GM20000 (cell line): ENCODE data around the gene MAPK8.

Experiments
- DNase-seq: peaks from one replicate; pipeline ENCODE4 v3.0.0; 2012; ENCODE audit warnings: low spot score
- TF ChIP-seq, protein P1 (sequence below): IDR thresholded peaks from 2 replicates; pipeline ENCODE4 v1.5.1; 2012; ENCODE audit warnings: mild to moderate bottlenecking, control low read depth; ENCODE audit errors: extremely low read depth, missing control alignments

The MAPK8 gene

DNA sequence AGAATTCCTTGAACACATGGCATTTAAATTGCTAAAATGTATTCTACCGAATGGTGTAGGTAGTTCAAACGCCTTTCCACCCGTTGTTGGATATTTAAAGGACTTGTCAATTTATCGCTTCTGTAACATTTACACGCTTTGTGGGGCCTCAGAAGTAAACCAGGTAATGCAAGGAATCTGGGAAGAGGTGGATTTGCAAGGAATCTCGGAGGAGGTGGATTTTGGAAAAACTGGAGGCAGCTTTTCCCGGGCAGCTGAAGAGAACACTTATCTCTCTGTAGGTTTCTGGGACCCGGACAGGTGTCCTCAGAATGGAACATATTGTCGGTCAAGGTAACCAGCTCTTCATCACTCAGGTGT is 592 bp upstream of the MAPK8 start:
- no peak for DNase-seq
- TF ChIP-seq, protein P1, sequence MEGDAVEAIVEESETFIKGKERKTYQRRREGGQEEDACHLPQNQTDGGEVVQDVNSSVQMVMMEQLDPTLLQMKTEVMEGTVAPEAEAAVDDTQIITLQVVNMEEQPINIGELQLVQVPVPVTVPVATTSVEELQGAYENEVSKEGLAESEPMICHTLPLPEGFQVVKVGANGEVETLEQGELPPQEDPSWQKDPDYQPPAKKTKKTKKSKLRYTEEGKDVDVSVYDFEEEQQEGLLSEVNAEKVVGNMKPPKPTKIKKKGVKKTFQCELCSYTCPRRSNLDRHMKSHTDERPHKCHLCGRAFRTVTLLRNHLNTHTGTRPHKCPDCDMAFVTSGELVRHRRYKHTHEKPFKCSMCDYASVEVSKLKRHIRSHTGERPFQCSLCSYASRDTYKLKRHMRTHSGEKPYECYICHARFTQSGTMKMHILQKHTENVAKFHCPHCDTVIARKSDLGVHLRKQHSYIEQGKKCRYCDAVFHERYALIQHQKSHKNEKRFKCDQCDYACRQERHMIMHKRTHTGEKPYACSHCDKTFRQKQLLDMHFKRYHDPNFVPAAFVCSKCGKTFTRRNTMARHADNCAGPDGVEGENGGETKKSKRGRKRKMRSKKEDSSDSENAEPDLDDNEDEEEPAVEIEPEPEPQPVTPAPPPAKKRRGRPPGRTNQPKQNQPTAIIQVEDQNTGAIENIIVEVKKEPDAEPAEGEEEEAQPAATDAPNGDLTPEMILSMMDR: no peak

DNA sequence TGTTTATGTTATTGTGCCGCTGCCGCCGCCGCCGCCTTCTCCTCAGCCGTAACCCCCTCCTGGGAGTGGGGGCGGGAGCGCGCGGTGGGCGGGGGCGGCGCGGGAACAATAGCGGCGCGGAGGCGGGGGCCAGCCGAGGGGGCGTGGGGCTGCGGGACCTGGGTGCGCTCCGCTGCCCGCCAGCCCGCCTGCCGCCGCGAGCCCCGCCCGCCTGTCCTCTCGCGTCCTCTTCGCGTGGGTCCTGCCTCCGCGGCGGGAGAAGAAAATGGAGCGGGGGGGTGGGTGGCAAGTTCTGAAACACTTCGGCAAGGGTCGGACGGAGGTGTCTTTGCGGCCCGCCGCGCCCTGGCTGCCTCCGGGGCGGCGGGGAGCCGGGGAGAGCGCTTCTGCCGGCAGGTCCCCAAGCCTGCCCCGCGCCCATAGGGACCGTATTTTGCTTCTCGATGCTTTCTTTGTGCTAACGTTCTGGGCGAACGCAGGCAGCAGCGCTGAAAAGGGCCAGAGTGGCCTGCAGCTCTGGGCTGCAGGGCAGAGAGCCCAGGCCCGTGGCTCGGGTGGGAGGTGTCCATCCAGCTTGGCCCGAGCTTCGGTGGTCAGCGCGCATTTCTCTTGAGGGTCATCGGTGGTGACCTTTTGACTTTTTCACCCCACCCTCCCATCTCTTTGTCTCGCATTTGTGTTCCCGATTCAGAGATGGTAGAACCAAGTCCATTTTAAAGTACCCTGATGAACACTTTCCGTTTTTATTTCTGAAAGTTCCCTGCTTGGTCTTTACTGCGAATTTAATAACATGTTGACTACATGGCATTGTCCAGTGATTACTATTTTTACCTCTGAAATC is 613 bp downstream of the MAPK8 start:
- TF ChIP-seq, protein P1: no peak
- DNase-seq: peak; percentile 77

DNA sequence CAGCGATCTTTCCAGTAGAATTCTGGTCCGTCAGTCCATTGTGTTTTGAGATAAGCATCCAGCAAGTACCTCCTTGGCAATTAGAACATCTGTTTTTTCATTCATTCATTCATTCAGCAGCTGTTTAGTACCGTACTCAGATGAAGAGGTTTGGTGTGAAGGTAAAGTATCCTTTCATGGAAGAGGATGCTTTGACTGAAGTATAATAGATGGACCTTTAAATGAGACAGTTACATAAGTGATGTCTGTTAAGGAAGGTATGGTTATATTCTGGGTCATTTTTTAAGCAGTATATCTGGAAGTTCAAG is 1.2 kb downstream of the MAPK8 start:
- no peak for DNase-seq
- TF ChIP-seq, protein P1: no peak

DNA sequence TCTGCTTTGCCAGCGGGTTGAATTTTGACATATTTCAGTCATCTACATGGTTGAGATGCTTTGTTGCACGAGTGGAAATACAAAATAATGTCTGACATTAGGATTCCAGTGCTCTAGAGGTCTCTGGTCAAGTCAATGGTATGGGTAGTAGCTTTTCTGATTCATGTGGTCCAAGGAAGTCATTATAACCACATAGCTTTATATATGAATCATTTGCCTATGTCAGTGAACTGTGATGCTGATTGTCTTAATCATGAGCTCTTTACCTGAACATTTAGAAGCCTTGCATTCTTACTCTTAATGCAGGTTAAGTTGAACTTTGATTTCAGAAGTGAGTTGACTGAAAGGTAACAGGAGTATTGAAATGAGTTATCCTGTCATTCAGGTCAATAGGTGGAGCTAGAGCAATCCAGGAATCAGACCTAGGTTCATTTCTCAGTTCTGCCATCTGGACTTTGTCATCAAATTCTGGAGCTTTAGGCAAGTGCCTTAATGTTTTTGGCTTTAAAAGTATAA is 3.3 kb downstream of the MAPK8 start:
- peak; percentile 51 for DNase-seq
- TF ChIP-seq, protein P1: no peak

DNA sequence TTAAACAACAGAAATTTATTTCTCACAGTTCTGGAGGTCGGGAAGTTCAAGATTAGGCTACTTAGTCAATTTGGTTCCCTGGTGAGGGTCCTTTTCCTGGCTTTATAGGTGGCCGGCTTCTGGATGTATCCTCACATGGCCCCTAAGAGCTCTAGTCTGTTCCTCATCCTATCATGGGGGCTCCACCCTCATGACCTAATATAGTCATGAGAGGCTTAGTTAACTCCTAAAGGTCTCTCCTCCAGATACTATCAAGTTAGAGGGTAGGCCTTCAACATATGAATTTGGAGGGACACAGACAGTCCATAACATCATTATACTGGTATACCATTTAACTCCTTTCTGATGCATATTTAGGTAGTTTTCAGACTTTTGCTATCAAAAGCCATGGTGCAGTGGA is 7.6 kb downstream of the MAPK8 start:
- TF ChIP-seq, protein P1: no peak
- DNase-seq: no peak

DNA sequence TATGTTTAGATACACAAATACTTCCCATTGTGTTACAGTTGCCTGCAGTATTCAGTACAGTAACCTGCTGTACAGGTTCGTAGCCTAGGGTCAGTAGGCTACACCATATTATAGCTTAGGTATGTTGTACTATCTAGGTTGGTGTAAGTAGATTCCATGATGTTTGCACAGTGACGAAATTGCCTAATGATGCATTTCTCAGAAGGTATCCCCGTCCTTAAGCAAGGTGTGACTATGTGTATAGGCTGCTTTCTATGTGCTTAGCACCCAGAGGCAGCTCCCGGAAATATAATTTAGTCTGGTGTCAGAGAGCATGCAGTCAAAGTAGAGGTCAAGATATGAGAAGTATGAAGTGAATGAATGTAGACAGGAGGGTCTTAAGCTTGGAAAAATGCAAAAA is 9.8 kb downstream of the MAPK8 start:
- DNase-seq: no peak
- TF ChIP-seq, protein P1: no peak

DNA sequence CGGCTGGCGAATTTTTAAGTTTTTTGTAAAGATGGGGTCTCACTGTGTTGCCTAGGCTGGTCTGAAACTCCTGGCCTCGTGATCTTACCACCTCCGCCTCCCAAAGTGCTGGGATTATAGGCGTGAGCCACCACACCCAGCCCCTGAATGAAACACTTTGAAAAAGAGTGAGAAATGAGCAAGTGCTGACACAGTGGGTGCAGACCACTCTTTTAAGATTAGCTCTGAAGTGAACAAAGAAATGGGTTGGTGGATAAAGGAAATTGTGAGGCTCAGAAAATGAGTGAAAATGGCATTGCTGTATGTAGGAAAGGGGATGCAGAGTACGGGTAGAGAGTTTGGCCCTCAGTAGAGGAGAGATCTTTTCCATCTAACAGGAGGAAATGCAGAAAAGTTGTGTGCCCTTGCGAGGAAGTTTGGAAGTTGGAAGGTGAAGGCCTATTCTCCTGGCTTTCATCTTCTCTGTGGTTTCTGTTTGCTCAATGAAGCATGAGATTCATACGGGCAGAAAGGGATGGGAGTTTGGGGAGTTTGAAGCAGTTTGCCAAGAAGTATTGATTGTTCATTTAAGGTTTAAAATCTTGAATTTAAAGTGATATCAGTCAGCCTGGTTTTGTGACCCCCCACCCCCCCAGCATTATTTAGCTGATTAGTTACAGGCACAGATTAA is 11.0 kb downstream of the MAPK8 start:
- TF ChIP-seq, protein P1: no peak
- DNase-seq: no peak
